ENCODE data around the gene IER5L.

DNA sequence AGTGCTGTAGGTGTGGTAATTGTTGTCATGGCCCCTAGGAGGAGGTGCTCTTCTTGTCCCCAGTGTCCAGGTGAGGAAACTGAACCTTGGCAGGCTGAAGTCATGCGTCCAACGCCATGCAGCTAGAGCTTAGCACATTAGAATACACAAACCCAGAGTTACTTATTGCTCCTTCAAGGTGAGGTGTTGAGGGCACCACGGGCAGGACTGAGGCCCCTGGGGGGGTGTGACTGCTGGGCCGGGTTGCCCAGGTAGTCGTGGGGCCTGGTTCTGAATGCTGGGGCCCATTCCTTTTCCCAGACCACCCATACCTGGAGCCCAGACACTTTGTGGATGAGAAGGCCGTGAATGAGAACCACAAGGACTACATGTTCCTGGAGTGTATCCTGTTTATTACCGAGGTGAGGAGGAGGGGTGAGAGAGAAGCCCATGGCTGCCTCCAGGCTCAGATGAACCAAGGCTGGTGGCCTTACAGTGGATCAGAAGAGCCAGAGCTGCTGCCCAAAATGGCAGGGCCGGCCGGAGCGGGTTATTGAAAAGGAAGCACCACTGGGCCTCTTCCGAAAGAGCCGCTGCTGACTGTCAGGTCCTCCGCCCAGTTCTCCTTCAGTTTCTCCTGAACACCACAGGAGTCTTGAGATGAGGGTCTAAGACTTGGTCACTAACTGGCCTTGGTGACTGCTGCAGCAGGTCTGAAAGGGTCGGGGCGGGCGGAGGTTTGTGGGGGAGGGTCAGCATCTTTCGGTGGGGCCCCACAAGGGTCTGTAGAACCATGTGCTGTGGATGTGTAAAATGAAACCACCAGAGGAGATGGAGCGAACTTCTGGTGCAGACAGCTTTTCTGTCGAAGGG is 40.5 kb downstream of the IER5L start:
- TF ChIP-seq POLR2A (IDR thresholded peaks at IDR 0.05) = no peak
- TF ChIP-seq, protein P1, sequence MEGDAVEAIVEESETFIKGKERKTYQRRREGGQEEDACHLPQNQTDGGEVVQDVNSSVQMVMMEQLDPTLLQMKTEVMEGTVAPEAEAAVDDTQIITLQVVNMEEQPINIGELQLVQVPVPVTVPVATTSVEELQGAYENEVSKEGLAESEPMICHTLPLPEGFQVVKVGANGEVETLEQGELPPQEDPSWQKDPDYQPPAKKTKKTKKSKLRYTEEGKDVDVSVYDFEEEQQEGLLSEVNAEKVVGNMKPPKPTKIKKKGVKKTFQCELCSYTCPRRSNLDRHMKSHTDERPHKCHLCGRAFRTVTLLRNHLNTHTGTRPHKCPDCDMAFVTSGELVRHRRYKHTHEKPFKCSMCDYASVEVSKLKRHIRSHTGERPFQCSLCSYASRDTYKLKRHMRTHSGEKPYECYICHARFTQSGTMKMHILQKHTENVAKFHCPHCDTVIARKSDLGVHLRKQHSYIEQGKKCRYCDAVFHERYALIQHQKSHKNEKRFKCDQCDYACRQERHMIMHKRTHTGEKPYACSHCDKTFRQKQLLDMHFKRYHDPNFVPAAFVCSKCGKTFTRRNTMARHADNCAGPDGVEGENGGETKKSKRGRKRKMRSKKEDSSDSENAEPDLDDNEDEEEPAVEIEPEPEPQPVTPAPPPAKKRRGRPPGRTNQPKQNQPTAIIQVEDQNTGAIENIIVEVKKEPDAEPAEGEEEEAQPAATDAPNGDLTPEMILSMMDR (IDR thresholded peaks at IDR 0.05) = no peak
